Panc1 (cell line): ENCODE results near the gene ESRRB. TPM values are rescaled to one million over a fixed set of nuclear protein-coding genes. Genes with fewer than 3 reads are reported as not detected.

ENCODE experiments used
- ATAC-seq: fragments of 200-7000 bp; cut with Tn5 transposase; 2 replicates; pipeline ENCODE4 v1.9.1; 2020; ENCODE audit warnings: mild to moderate bottlenecking, moderate library complexity
- BruUV-seq: library from RNA; stranded (reverse); fragments of 400-500 nt; replicated peaks from 2 replicates; lab custom pipeline; 2021; lab: Mats Ljungman, UMichigan
- CTCF ChIA-PET: fragments of 300-600 bp; sonication (Branson Sonifier 250); formaldehyde crosslinking; loops from one replicate; lab custom pipeline; 2022; ENCODE audit warnings: antibody characterized with exemption; lab: Charles Lee
- POLR2A ChIA-PET: fragments of 300-600 bp; sonication (Branson Sonifier 250); formaldehyde crosslinking; loops from one replicate; lab custom pipeline; 2022; ENCODE audit warnings: antibody characterized with exemption; lab: Charles Lee
- DNase-seq: peaks from one replicate; pipeline ENCODE4 v3.0.0-alpha.2; 2010; ENCODE audit warnings: low read depth, low spot score
- H3K27ac ChIP-seq: 2 replicates; pipeline ENCODE4 v1.5.1; 2011; ENCODE audit warnings: mild to moderate bottlenecking, low read length, inconsistent platforms
- H3K27me3 ChIP-seq: fragments of 200-500 bp; sonication (Bioruptor generic); 2 replicates; pipeline ENCODE4 v1.6.0; 2014; ENCODE audit warnings: low read length, inconsistent platforms; ENCODE audit not compliant: control insufficient read depth, insufficient read depth
- H3K36me3 ChIP-seq: fragments of 200-500 bp; sonication (Bioruptor generic); 2 replicates; pipeline ENCODE4 v1.5.1; 2014; ENCODE audit warnings: inconsistent platforms, mild to moderate bottlenecking, low read length, moderate library complexity; ENCODE audit not compliant: control insufficient read depth, insufficient read depth
- H3K4me1 ChIP-seq: 2 replicates; pipeline ENCODE4 v1.5.1; 2011; ENCODE audit warnings: inconsistent platforms, mild to moderate bottlenecking, low read length, moderate library complexity; ENCODE audit not compliant: control insufficient read depth, insufficient read depth
- H3K4me3 ChIP-seq, 2 experiments: 2 replicates each; pipeline ENCODE4 v1.5.1; 2011 to 2012; ENCODE audit warnings: low read depth in 2 of 2, low read length in 2 of 2, mild to moderate bottlenecking in 2 of 2, inconsistent platforms in 1 of 2, moderate library complexity in 1 of 2
- H3K9me3 ChIP-seq: fragments of 200-500 bp; sonication (Bioruptor generic); 2 replicates; pipeline ENCODE4 v1.5.1; 2014; ENCODE audit warnings: low read depth, mild to moderate bottlenecking, inconsistent platforms, low read length, moderate library complexity; ENCODE audit not compliant: control insufficient read depth, insufficient read depth
- CTCF ChIP-seq: fragments of 450-650 bp; IDR thresholded peaks from 2 replicates; pipeline ENCODE4 v1.5.1; 2017; ENCODE audit warnings: mild to moderate bottlenecking
- POLR2AphosphoS5 ChIP-seq: IDR thresholded peaks from 2 replicates; pipeline ENCODE4 v1.6.1; 2012; ENCODE audit warnings: mild to moderate bottlenecking, low read depth, low read length, moderate library complexity
- REST ChIP-seq, 2 experiments: IDR thresholded peaks; 2 replicates each; pipeline ENCODE4 v1.6.1; 2011 to 2012; ENCODE audit warnings: low read depth in 2 of 2, control low read depth in 1 of 2, low read length in 1 of 2, mild to moderate bottlenecking in 1 of 2, moderate library complexity in 1 of 2; ENCODE audit not compliant: insufficient read depth in 1 of 2
- SIN3A ChIP-seq: IDR thresholded peaks from 2 replicates; pipeline ENCODE4 v1.6.1; 2012; ENCODE audit warnings: low read depth, mild to moderate bottlenecking, low read length, moderate library complexity, borderline replicate concordance; ENCODE audit not compliant: insufficient read depth
- TCF7L2 ChIP-seq: IDR thresholded peaks from 2 replicates; pipeline ENCODE4 v1.6.1; 2011; ENCODE audit warnings: mild to moderate bottlenecking, low read depth, low read length, inconsistent platforms
- in situ Hi-C: cut with HindIII; loops from 2 replicates; pipeline ENCODE4 v1.10.0; 2016; ENCODE audit warnings: low sequenced_read_pairs, low pct_unique_long_range_greater_than_20kb
- intact Hi-C: fragments of 100-400 bp; cut with micrococcal nuclease; formaldehyde crosslinking; loops from one replicate; pipeline ENCODE4 v1.10.0; 2022; ENCODE audit not compliant: unreplicated experiment
- total RNA-seq: library from RNA; stranded (reverse); gene quantifications from one replicate; pipeline ENCODE4 v1.2.1, GENCODE V29; 2021; ENCODE audit not compliant: unreplicated experiment

ESRRB gene
- total RNA-seq, 1 experiment from 2014 or later = not detected

GRCh38 chr14:76467711-76468155 lies 91.8 kb downstream of the ESRRB start:
- Histone ChIP-seq H3K9me3 (no peaks in the 10 kb centered on the region), H3K27me3 (no peaks in the 10 kb centered on the region), H3K27ac (no peak overlapping the region), H3K4me3 (no peak overlapping the region), H3K36me3 (no peaks in the 10 kb centered on the region), H3K4me1 (no peaks in the 10 kb centered on the region)
- BruUV-seq = no TSS peak
- ChIA-PET CTCF (no interaction called here), POLR2A (no interaction called here)
- intact Hi-C loops = no loop called here
- in situ Hi-C loops = no loop called here
- DNase-seq = no peak
- TF ChIP-seq REST (IDR thresholded peaks at IDR 0.05; ENCODE audit: insufficient read depth in 1 of 2, low read depth in 2 of 2, low read length in 1 of 2) = no peak
- TF ChIP-seq POLR2AphosphoS5 = no peak
- no peak for TF ChIP-seq TCF7L2
- no peak for TF ChIP-seq CTCF
- no peak for TF ChIP-seq SIN3A
- ATAC-seq = no peak

GRCh38 chr14:76472199-76472723 lies 96.3 kb downstream of the ESRRB start:
- Histone ChIP-seq H3K36me3 (no peaks in the 10 kb centered on the region), H3K4me1 (no peaks in the 10 kb centered on the region), H3K27me3 (no peaks in the 10 kb centered on the region), H3K4me3 (no peak overlapping the region), H3K9me3 (no peaks in the 10 kb centered on the region), H3K27ac (no peak overlapping the region)
- TF ChIP-seq POLR2AphosphoS5 = no peak
- no peak for TF ChIP-seq CTCF
- no peak for TF ChIP-seq SIN3A
- TF ChIP-seq TCF7L2 = no peak
- no peak for TF ChIP-seq REST (IDR thresholded peaks at IDR 0.05; ENCODE audit: insufficient read depth in 1 of 2, low read depth in 2 of 2, low read length in 1 of 2)
- ChIA-PET CTCF (no interaction called here), POLR2A (interaction anchor here (0.5 kb wide), 1 partner anchor 14 kb away, joined by 7 read pairs; no protein-coding TSS in a partner anchor)
- DNase-seq (no peak), ATAC-seq (no peak)
- in situ Hi-C loops = no loop called here
- intact Hi-C loops = no loop called here
- no TSS peak for BruUV-seq
